Measurements from ENCODE around the gene NDP.
"Not testable (repeated sequence)": the region's sequence is repeated elsewhere in the genome, so short reads cannot be mapped to it uniquely, and the experiment has no call there.

NDP gene

DNA sequence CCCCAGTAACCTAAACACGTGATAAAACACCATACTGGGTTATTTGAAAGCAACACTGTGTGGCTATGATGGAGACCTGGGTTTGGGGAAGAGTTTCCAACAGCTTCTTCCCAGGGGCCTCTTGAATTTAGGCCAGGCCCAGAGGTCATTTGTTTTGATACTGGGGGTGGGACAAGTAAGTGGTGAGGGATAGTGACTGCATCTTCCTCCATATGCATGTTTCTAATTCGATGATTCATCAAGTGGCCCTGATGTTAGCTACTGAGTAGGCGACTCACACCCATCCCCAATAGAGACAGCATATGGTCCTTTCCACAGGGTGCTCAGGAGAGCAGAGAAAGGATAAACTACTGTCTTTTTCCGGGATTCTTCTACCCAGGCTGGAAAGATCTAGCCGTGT lies 2.7 kb downstream of the NDP start:
- no peak for DNase-seq (ENCODE audit: low read depth, low spot score)

- DNase-seq (ENCODE audit: low read depth, low spot score) = peak; percentile 87
These were observed 3.4 kb downstream of the NDP start for GRCh38 chrX:43969504-43970501.

DNA sequence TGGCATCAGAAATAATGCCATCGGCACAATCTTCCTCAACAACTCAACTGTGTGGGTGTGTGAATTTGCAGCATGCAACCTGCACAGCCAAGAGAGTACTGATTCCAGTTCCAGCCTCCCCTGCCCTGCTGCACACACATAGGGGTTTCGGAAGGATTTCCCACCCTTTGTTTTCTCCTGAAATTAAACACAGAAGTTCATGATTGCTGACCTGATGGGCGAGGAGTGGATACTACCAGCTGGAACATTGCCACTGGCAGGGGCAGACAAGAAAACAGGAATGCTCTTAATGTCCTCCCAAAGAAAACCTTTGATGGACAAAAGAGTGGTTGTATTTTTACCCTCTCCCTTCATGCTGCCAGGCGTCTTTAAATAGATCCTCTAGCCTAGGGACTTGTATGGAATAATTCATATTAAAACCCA lies 4.8 kb downstream of the NDP start:
- DNase-seq (ENCODE audit: low read depth, low spot score) = peak; percentile 21

DNA sequence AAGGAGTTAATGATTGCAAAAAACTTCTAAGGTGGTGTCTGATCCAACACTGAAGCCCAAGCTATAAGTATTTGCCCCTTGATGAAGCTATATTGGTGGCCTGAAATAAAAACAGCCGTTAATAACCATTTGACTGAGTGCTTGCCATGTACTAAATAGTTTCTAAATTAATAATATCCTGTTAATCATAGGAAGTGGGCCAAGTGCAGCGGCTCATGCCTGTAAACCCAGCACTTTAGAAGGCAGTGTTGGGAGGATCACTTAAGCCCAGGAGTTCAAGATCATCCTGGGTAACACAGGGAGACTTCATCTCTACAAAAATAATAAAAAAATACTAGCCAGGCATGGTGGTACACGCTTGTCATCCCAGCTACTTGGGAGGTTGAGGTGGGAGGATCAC lies 8.3 kb downstream of the NDP start:
- DNase-seq (ENCODE audit: low read depth, low spot score) = no peak

- DNase-seq (ENCODE audit: low read depth, low spot score) = no peak
These were observed 9.5 kb downstream of the NDP start for GRCh38 chrX:43963726-43964125.

DNA sequence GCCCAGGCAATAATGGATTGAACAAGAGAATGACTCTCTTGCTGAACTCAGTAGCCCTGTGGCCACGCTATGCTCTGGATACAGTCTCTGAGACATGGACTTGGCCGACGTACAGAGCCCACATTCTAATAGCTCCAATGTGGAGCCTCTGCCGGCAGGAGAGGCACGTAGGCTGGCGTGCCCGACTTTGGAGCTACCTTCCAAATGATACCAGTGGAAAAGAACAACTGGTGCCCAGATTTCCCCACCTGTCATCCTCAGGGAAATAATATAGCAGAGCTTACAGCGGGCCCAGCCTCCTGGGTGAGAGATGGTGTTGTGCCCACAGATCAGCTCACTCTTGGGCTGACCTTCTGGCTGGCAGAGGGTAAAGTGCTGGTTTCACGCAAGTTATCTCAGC lies 10.6 kb downstream of the NDP start:
- DNase-seq (ENCODE audit: low read depth, low spot score) = no peak

DNA sequence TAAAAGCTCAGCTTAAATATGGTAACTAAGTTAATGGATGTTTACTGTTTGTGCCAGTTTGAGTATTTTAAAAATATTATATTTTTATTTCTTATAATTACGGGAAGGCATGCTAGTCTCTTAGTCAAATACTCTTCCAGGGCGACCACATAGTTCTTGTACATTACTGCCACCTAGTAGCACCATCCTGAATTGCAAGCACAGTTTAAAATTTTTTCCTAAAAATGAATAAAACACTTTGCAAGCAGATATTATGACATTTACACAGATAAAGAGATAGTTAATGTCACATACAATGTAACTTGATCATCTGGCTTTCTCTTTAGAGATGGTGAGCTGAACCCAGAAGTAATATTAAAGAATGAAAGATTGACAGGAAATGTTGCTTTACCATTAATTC lies 11.5 kb downstream of the NDP start:
- DNase-seq (ENCODE audit: low read depth, low spot score) = no peak

DNA sequence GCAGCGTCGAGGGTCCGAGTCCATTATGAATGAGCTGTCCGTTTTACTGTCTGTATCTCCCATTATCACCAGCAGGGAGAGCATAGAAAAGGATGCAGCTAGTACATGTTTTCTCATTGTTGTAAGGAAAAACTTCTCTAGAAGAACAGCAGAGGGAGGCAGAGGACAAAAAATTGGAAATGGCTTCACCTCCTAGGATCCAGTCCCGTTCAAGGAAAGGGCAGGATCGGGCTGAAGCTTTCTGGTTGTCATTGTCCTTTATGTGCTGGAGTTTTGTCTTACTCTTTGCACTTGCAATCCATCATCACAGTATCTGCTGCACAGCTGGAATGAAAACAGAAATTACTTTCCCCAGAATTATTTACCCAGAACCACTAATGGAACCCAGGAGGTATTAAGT lies 14.7 kb downstream of the NDP start:
- DNase-seq (ENCODE audit: low read depth, low spot score) = peak; percentile 83

- no peak for DNase-seq (ENCODE audit: low read depth, low spot score)
These were observed 17.2 kb downstream of the NDP start for GRCh38 chrX:43956034-43956433.

DNA sequence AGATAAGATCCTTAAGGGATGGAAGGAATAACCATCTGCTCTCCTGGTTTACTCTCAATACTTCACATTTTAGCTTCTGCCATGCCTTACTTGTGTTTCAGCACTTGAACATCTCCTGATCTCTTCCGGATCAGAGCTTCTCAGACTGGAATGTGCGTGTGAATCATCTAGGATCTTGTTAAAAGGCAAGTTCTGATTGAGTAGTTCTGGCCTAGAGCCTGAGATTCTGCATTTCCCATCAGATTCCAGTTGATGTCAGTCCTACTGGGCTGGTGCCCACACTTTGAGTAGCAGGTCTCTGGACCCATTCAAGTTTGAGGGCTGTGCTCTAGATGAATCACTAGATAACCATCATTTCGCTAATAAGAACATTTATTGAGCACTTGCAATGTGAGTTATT lies 20.0 kb downstream of the NDP start:
- DNase-seq (ENCODE audit: low read depth, low spot score) = peak; percentile 63

DNA sequence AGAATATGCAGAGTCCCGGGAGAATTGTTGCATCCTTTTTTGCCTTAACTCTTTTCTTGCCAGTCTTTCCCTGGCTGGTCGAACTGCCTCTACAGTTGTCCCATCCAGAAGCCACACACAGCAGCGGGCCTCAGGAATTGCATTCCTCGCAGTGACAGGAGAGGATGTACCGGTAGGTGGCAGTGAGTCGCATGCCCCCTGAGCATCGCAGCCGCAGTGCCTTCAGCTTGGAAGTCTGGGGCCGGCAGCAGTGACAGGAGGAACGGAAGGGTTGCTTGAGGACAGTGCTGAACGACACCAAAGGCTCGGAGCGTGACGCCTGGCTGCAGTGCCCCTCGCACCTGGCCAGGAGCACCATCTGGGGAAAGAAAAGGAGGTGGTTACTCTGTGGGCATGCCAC lies 23.5 kb downstream of the NDP start:
- peak; percentile 44 for DNase-seq (ENCODE audit: low read depth, low spot score)

GRCh38 chrX:43940816-43941474 lies 32.2 kb downstream of the NDP start:
- DNase-seq (ENCODE audit: low read depth, low spot score) = peak; percentile 67

DNA sequence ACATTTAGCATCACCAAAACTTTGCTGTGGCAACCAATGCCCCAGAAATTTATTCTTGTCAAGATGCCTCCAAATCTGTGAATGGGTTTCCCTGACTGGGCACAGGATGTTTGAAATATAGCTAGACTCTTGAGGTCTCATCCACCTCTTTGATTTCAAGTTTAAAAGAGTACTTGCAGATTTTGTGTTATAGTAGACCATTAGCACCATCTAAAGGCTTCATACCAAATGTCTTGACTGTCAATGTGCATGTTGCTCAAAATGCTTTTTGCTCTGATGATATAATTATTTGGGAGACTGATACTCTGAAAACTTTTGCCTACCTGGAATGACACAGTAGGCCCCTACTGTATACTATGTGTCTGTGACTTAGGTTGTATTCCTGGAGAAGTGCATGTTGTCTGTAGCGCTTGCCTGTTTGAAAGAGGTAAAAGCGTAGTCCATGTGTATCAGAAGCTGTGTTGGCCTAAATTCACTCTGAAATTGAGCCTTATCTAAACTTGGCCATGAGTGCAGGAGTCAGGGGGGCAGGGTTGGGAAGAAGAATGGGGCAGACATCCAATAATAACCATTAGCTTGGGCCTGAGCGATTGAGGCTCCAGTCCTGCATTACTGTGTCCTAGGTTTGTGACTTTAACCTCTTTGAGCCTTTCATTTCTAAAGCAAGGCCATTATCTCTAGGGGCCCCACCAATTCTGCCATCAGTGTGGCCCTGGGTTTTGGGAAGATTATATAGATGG lies 33.8 kb downstream of the NDP start:
- DNase-seq (ENCODE audit: low read depth, low spot score) = peak; percentile 19

GRCh38 chrX:43922032-43922431 lies 51.2 kb downstream of the NDP start:
- not testable (repeated sequence) for DNase-seq (ENCODE audit: low read depth, low spot score)

GRCh38 chrX:43910772-43911171 lies 62.4 kb downstream of the NDP start:
- DNase-seq (ENCODE audit: low read depth, low spot score) = not testable (repeated sequence)

DNA sequence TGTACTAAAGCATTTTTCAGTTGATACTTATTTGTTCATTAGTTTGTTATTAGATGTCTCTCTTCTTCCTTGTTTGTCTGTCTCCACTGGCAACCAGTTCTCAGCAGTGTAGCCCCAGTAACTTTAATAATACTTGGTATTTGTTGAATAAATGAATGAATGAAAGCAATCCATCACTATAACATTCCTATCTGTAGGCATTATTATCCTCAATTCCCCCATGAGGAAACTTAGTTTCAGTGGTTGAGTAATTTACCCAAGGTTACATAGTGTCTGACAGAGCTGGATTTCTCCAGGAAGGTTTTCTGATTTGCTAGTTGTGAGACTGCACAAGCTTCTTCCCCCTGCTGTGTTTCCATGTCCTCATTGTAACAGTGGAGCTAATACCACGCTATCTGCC lies 63.2 kb downstream of the NDP start:
- no peak for DNase-seq (ENCODE audit: low read depth, low spot score)

- no peak for DNase-seq (ENCODE audit: low read depth, low spot score)
These were observed 64.0 kb downstream of the NDP start for GRCh38 chrX:43909141-43909540.

DNA sequence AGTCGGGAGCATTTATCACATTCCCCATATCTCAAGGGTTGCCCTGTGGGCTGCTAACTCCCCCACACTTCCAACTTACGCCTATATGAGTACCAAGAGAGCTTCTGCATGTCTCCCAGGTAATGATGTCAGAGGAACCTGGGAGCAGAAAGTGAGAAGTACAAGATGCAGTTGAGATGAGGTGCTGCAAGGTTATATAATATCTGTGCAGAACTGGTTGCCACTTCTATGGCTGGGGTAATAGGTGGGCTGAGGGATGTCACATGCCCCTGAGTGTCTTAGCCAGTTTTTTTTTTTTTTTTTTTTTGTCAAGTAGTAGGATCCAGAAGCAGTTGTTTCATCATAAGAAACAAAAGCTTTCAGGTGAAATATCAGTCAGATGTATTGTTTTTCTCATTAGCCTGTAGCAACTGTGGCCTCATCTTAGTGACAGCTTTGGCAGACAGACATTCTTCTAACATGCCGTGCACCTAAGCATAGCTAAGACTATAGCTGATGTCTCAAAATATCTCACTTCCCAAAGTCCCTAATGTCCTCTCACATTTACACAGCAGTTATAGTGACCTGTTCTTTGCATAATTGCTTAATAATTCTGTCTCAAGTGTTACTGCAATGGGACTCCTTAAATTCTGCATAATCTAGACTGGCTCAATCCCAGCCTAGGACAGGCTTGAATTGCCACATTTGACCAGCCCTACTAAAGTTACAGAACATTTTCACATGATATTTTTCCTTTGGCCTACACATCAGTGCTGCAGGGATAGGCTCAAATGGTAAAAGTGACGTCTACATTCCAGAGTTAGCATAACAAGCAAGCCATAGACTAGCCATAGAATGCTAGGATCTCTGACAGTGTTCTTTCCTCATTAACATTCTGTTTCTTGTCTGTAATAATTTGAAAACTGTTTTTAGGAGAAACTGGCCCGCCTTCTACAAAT lies 73.0 kb downstream of the NDP start:
- DNase-seq (ENCODE audit: low read depth, low spot score) = no peak
